Body of pancreas (tissue), 4 donors: ENCODE measurements around the gene SEC24D. TPM values are rescaled to one million over a fixed set of nuclear protein-coding genes. Genes with fewer than 3 reads are reported as not detected.

Experiments used
- ATAC-seq: fragments of 150-250 bp; one replicate; pipeline ENCODE4 v1.9.1; 2016
- DNase-seq, 4 donors: peaks; one replicate each; pipeline ENCODE4 v3.0.0-alpha.2; 2019
- H3K27ac ChIP-seq, 4 donors: fragments of 200-600 bp; sonication (generic); 1 replicate in 3 of 4; 2 replicates in 1 of 4; pipeline versions ENCODE4 v1.5.1 to v1.6.1; 2016 to 2019; ENCODE audit warnings: mild to moderate bottlenecking in 1 of 4, mixed read lengths in 1 of 4, moderate library complexity in 1 of 4
- H3K27me3 ChIP-seq, 2 donors: fragments of 200-600 bp; sonication (generic); one replicate each; pipeline ENCODE4 v1.6.0; 2016; ENCODE audit warnings: mild to moderate bottlenecking in 1 of 2
- H3K36me3 ChIP-seq, 2 donors: fragments of 200-600 bp; sonication (generic); replicated peaks in 1 of 2; 2 replicates each; pipeline ENCODE4 v1.5.1; 2016; ENCODE audit warnings: low read depth in 2 of 2; ENCODE audit not compliant: insufficient read depth in 1 of 2
- H3K4me1 ChIP-seq: fragments of 200-600 bp; sonication (generic); one replicate; pipeline ENCODE4 v1.6.0; 2016
- H3K4me3 ChIP-seq, 2 donors: fragments of 200-600 bp; sonication (generic); 1 replicate in 1 of 2; 2 replicates in 1 of 2; pipeline ENCODE4 v1.5.1; 2016 to 2019
- H3K9me3 ChIP-seq, 3 donors: fragments of 200-600 bp; sonication (generic); 1 replicate in 2 of 3; 2 replicates in 1 of 3; pipeline ENCODE4 v1.5.1; 2016
- POLR2A ChIP-seq, 3 donors: fragments of 450-650 bp; IDR thresholded peaks; one replicate each; pipeline ENCODE4 v1.6.1; 2016; ENCODE audit warnings: antibody characterized with exemption in 3 of 3, mild to moderate bottlenecking in 2 of 3
- WGBS, 2 donors: methylation state at CpG; one replicate each; pipeline ENCODE4 v1.1.5; 2017; 5-methylcytosine and 5-hydroxymethylcytosine counted together
- intact Hi-C: fragments of 100-400 bp; cut with DNase I; formaldehyde crosslinking; loops from one replicate; pipeline ENCODE4 v1.15.1; 2023
- total RNA-seq, 2 donors: library from RNA; depleted of rRNA; stranded (reverse); fragments of >200 nt; gene quantifications; one replicate each; pipeline ENCODE4 v1.1.0, GENCODE V29; 2016
- TF ChIP-seq, protein P1 (sequence below), 7 experiments: fragments of 450-650 bp in 4 of 7; fragments of 200-600 bp in 3 of 7; sonication (generic) in 3 of 7; IDR thresholded peaks; one replicate each; pipeline ENCODE4 v1.5.1; 2016 to 2019; ENCODE audit warnings: antibody characterized with exemption in 7 of 7

SEC24D gene
- total RNA-seq, 2 donors from 2014 or later = 39.7 to 58.7 TPM

- Histone ChIP-seq H3K9me3 (no peaks in the 10 kb centered on the region), H3K4me1 (no peaks in the 10 kb centered on the region), H3K27me3 (no peaks in the 10 kb centered on the region), H3K4me3 (no peak overlapping the region), H3K27ac (no peak overlapping the region), H3K36me3 (no peaks in the 10 kb centered on the region)
- DNase-seq (no peak), ATAC-seq (no peak)
- TF ChIP-seq, protein P1, sequence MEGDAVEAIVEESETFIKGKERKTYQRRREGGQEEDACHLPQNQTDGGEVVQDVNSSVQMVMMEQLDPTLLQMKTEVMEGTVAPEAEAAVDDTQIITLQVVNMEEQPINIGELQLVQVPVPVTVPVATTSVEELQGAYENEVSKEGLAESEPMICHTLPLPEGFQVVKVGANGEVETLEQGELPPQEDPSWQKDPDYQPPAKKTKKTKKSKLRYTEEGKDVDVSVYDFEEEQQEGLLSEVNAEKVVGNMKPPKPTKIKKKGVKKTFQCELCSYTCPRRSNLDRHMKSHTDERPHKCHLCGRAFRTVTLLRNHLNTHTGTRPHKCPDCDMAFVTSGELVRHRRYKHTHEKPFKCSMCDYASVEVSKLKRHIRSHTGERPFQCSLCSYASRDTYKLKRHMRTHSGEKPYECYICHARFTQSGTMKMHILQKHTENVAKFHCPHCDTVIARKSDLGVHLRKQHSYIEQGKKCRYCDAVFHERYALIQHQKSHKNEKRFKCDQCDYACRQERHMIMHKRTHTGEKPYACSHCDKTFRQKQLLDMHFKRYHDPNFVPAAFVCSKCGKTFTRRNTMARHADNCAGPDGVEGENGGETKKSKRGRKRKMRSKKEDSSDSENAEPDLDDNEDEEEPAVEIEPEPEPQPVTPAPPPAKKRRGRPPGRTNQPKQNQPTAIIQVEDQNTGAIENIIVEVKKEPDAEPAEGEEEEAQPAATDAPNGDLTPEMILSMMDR (IDR thresholded peaks at IDR 0.05) = no peak
- no peak for TF ChIP-seq POLR2A (IDR thresholded peaks at IDR 0.05)
- 76 to 82% methylated on average over 3 of the region's 3 CpGs for WGBS, 2 donors
- intact Hi-C loops = no loop called here
Observed at GRCh38 chr4:118867311-118868067, 31.6 kb upstream of the SEC24D start.

DNA sequence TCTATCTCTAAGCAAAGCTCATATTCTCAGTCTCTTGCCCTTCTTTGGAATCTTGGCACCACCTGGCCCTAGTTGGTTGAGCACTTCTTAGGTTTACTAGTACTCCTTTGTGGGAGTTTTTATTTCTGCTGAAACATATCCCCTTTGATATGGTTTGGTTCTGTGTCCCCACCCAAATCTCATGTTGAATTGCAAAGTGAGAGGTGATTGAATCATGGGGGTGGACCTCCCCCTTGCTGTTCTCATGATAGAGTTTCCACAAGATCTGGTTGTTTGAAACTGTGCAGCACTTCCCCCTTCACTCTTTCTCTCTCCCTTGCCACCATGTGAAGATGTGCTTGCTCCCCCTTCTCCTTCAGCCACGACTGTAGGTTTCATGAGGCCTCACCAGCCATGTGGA is 30.5 kb upstream of the SEC24D start:
- ATAC-seq = no peak
- H3K27me3 ChIP-seq = no peaks in the 10 kb centered on the region
- no peak overlapping the region for H3K4me3 ChIP-seq
- TF ChIP-seq POLR2A (IDR thresholded peaks at IDR 0.05) = no peak
- TF ChIP-seq, protein P1 (IDR thresholded peaks at IDR 0.05) = no peak
- 83 to 86% methylated on average over 1 of the region's 1 CpG for WGBS, 2 donors
- no peaks in the 10 kb centered on the region for H3K4me1 ChIP-seq
- H3K36me3 ChIP-seq = no peaks in the 10 kb centered on the region
- no peak overlapping the region for H3K27ac ChIP-seq
- H3K9me3 ChIP-seq = no peaks in the 10 kb centered on the region
- DNase-seq = no peak
- intact Hi-C loops = no loop called here

DNA sequence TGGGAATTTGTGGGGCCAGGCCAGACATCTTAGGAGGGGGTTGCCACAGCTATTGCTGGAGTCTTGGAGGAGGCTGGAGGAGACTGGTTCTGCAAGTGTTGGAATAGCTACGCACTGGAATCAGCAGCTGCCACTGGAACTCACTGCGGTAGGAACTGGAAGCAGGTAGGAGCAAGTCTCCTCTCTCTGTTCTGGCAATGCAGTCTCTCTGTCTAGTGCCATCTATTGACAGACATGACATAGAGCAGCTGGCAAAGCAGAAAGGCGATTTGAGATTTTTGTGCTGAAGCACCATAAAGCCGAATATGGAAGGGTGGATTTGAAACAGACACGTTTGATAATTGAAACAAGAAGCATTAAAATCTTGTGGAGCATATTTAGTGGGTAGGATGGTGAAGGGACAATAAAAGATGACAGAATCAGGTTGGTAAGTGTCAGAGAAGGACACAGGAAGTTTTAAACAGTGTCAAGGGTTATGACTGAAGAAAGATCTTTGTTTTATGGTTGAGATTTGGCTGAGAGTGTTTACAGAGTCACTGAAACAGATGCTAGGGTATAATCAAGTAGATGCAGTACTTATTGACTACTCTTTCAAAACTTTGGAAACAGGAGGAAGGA is 29.3 kb upstream of the SEC24D start:
- Histone ChIP-seq H3K9me3 (no peaks in the 10 kb centered on the region), H3K27me3 (no peaks in the 10 kb centered on the region), H3K4me3 (no peak overlapping the region), H3K36me3 (no peaks in the 10 kb centered on the region), H3K27ac (no peak overlapping the region), H3K4me1 (no peaks in the 10 kb centered on the region)
- ATAC-seq (peak; percentile 99), DNase-seq (peak; percentile 57 to 76 (median 70))
- WGBS, 2 donors = 2 to 12% methylated on average over 5 of the region's 5 CpGs
- TF ChIP-seq POLR2A (IDR thresholded peaks at IDR 0.05) = no peak
- TF ChIP-seq, protein P1 (IDR thresholded peaks at IDR 0.05) = peak; percentile 37 to 79 (median 76)
- intact Hi-C loops = no loop called here

DNA sequence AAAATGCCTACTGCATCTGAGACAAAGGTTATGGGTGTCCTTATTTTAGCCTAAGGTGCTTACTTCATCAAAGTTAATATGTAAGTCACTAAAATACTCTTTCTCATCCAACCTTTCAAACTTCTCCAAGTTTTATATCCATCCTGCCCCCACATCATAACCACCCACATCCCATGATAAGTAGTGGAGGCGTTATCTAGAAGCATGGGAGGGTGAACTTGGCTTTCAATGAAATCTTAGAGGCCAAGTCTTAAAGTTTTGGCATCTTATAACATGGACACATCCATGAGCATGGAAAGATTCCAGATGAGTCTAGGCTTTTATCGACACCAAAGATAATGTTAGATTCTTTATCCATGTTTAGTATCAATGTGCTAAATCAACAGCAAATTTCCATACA is 22.9 kb upstream of the SEC24D start:
- Histone ChIP-seq H3K27ac (no peak overlapping the region), H3K36me3 (no peaks in the 10 kb centered on the region), H3K4me1 (no peaks in the 10 kb centered on the region), H3K27me3 (no peaks in the 10 kb centered on the region), H3K4me3 (no peak overlapping the region), H3K9me3 (no peaks in the 10 kb centered on the region)
- ATAC-seq (no peak), DNase-seq (no peak)
- WGBS, 2 donors = 86 to 88% methylated on average over 2 of the region's 2 CpGs
- intact Hi-C loops = no loop called here
- TF ChIP-seq, protein P1 (IDR thresholded peaks at IDR 0.05) = no peak
- no peak for TF ChIP-seq POLR2A (IDR thresholded peaks at IDR 0.05)
